ENCODE measurements around the gene PI16. TPM values are rescaled to one million over a fixed set of nuclear protein-coding genes. Genes with fewer than 3 reads are reported as not detected.

Gene PI16
- total and polyA plus RNA-seq, 2 of the 13 experiments (the other 11 are each of a cell fraction or from before 2014, with no cell fraction given): not detected

DNA sequence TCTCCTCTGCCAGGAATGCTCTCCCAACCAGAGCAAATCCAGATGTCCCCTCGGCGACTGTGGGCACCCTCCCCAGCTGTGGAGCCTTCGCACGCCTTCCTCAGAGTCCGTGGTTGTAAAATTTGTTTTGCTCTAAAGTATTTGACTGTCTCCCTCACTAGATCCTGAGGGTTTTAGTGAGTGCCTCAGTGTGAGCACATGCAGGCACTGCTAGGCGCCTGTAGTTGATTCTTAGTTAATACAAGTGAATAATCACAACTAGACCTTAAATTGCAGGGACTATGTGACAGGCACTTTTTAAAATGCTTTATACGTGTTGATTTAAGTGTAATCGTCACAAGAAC is 32.1 kb downstream of the PI16 start:
- ATAC-seq: no peak
- Histone ChIP-seq H2AFZ (ENCODE audit: low read length) (peak overlapping the region; percentile 36), H3K9me3 (ENCODE audit: low read length) (no peaks in the 10 kb centered on the region), H3K27me3 (ENCODE audit: control insufficient read depth in 1 of 2, insufficient read depth in 2 of 2, low read length in 2 of 2) (peaks cover 2 to 20% of the 10 kb centered on the region in 2 experiments; a peak in 3 of 5 replicates), H3K79me2 (ENCODE audit: insufficient read depth, low read length) (peaks cover 43% of the 10 kb centered on the region), H3K4me3 (replicated peaks in 1 of 3; ENCODE audit: insufficient read depth in 1 of 3, low read depth in 2 of 3, low read length in 3 of 3) (peak overlapping the region; percentile 71 to 99 (median 91)), H3K4me1 (ENCODE audit: insufficient read depth, low read length) (peaks cover 30% of the 10 kb centered on the region), H3K4me2 (ENCODE audit: low read depth, low read length) (peak overlapping the region; percentile 88), H3K27ac (ENCODE audit: extremely low read length, insufficient read depth, low read length) (peak overlapping the region; percentile 74), H3K9ac (ENCODE audit: insufficient read depth, low read depth, low read length) (peak overlapping the region; percentile 80), H3K36me3 (replicated peaks in 1 of 2; ENCODE audit: control insufficient read depth in 1 of 2, insufficient read depth in 2 of 2, low read length in 2 of 2) (peaks cover 0 to 2% of the 10 kb centered on the region in 2 experiments; a peak in 2 of 5 replicates), H4K20me1 (ENCODE audit: insufficient read depth, low read length) (peaks cover 6% of the 10 kb centered on the region)
- ChIA-PET POLR2A (interaction anchor here (0.5 to 2.2 kb wide), 19 partner anchors 9 to 832 kb away, joined by 3 to 17 read pairs (median 5); partner anchors contain the start of genes PPIL1 and SRSF3), CTCF (ENCODE audit: low intra/inter-chr PET ratio, low total read pairs) (interaction anchor here (1.2 kb wide), 1 partner anchor 32 kb away, joined by 4 read pairs; no protein-coding TSS in a partner anchor)
- no peak for DNase-seq (ENCODE audit: low spot score)
- in situ Hi-C loops (cut with HindIII; ENCODE audit: extremely low pct_ligation_motif_present, low pct_unique_long_range_greater_than_20kb) (no loop called here), intact Hi-C loops (cut with micrococcal nuclease; ENCODE audit: unreplicated experiment) (loop anchor here (1.0 kb wide), 1 partner anchor 101 kb away; the partner anchor contains the start of gene C6orf89)
- BruUV-seq (replicated peaks): no TSS peak
- under 1% methylated on average over 8 of the region's 8 CpGs for WGBS (ENCODE audit: low lambda C conversion rate)
- FAIRE-seq: no peak
- TF ChIP-seq ZNF44 (CRISPR knock-in tag; IDR thresholded peaks at IDR 0.05) (peak; percentile 51; the same call in 1 of the 2 replicates), SNAPC2 (CRISPR knock-in tag; IDR thresholded peaks at IDR 0.05) (no peak), ZNF235 (CRISPR knock-in tag; IDR thresholded peaks at IDR 0.05; ENCODE audit: borderline replicate concordance) (no peak), XBP1 (CRISPR knock-in tag; IDR thresholded peaks at IDR 0.05) (0 out of 2 replicates have a peak, but pooled peaks have one; percentile 29), ZNF230 (CRISPR knock-in tag; IDR thresholded peaks at IDR 0.05) (peak; percentile 39; the same call in 1 of the 2 replicates), ZNF605 (CRISPR knock-in tag; IDR thresholded peaks at IDR 0.05) (peak; percentile 89)
- TF ChIP-seq, protein P1, sequence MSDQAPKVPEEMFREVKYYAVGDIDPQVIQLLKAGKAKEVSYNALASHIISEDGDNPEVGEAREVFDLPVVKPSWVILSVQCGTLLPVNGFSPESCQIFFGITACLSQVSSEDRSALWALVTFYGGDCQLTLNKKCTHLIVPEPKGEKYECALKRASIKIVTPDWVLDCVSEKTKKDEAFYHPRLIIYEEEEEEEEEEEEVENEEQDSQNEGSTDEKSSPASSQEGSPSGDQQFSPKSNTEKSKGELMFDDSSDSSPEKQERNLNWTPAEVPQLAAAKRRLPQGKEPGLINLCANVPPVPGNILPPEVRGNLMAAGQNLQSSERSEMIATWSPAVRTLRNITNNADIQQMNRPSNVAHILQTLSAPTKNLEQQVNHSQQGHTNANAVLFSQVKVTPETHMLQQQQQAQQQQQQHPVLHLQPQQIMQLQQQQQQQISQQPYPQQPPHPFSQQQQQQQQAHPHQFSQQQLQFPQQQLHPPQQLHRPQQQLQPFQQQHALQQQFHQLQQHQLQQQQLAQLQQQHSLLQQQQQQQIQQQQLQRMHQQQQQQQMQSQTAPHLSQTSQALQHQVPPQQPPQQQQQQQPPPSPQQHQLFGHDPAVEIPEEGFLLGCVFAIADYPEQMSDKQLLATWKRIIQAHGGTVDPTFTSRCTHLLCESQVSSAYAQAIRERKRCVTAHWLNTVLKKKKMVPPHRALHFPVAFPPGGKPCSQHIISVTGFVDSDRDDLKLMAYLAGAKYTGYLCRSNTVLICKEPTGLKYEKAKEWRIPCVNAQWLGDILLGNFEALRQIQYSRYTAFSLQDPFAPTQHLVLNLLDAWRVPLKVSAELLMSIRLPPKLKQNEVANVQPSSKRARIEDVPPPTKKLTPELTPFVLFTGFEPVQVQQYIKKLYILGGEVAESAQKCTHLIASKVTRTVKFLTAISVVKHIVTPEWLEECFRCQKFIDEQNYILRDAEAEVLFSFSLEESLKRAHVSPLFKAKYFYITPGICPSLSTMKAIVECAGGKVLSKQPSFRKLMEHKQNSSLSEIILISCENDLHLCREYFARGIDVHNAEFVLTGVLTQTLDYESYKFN (CRISPR knock-in tag; conservative IDR thresholded peaks at IDR 0.05): peak; percentile 11; the same call in 1 of the 2 replicates
- TF ChIP-seq, protein P2, sequence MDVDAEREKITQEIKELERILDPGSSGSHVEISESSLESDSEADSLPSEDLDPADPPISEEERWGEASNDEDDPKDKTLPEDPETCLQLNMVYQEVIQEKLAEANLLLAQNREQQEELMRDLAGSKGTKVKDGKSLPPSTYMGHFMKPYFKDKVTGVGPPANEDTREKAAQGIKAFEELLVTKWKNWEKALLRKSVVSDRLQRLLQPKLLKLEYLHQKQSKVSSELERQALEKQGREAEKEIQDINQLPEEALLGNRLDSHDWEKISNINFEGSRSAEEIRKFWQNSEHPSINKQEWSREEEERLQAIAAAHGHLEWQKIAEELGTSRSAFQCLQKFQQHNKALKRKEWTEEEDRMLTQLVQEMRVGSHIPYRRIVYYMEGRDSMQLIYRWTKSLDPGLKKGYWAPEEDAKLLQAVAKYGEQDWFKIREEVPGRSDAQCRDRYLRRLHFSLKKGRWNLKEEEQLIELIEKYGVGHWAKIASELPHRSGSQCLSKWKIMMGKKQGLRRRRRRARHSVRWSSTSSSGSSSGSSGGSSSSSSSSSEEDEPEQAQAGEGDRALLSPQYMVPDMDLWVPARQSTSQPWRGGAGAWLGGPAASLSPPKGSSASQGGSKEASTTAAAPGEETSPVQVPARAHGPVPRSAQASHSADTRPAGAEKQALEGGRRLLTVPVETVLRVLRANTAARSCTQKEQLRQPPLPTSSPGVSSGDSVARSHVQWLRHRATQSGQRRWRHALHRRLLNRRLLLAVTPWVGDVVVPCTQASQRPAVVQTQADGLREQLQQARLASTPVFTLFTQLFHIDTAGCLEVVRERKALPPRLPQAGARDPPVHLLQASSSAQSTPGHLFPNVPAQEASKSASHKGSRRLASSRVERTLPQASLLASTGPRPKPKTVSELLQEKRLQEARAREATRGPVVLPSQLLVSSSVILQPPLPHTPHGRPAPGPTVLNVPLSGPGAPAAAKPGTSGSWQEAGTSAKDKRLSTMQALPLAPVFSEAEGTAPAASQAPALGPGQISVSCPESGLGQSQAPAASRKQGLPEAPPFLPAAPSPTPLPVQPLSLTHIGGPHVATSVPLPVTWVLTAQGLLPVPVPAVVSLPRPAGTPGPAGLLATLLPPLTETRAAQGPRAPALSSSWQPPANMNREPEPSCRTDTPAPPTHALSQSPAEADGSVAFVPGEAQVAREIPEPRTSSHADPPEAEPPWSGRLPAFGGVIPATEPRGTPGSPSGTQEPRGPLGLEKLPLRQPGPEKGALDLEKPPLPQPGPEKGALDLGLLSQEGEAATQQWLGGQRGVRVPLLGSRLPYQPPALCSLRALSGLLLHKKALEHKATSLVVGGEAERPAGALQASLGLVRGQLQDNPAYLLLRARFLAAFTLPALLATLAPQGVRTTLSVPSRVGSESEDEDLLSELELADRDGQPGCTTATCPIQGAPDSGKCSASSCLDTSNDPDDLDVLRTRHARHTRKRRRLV (CRISPR knock-in tag; IDR thresholded peaks at IDR 0.05): peak; percentile 82; the same call in 1 of the 2 replicates
- TF ChIP-seq, protein P3, sequence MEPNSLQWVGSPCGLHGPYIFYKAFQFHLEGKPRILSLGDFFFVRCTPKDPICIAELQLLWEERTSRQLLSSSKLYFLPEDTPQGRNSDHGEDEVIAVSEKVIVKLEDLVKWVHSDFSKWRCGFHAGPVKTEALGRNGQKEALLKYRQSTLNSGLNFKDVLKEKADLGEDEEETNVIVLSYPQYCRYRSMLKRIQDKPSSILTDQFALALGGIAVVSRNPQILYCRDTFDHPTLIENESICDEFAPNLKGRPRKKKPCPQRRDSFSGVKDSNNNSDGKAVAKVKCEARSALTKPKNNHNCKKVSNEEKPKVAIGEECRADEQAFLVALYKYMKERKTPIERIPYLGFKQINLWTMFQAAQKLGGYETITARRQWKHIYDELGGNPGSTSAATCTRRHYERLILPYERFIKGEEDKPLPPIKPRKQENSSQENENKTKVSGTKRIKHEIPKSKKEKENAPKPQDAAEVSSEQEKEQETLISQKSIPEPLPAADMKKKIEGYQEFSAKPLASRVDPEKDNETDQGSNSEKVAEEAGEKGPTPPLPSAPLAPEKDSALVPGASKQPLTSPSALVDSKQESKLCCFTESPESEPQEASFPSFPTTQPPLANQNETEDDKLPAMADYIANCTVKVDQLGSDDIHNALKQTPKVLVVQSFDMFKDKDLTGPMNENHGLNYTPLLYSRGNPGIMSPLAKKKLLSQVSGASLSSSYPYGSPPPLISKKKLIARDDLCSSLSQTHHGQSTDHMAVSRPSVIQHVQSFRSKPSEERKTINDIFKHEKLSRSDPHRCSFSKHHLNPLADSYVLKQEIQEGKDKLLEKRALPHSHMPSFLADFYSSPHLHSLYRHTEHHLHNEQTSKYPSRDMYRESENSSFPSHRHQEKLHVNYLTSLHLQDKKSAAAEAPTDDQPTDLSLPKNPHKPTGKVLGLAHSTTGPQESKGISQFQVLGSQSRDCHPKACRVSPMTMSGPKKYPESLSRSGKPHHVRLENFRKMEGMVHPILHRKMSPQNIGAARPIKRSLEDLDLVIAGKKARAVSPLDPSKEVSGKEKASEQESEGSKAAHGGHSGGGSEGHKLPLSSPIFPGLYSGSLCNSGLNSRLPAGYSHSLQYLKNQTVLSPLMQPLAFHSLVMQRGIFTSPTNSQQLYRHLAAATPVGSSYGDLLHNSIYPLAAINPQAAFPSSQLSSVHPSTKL (CRISPR knock-in tag; IDR thresholded peaks at IDR 0.05): no peak

Data from HepG2 (cell line).